HFFc6 (cell line): ENCODE results near the gene RBM34. TPM values are rescaled to one million over a fixed set of nuclear protein-coding genes. Genes with fewer than 3 reads are reported as not detected.

ENCODE experiments used
- DNase-seq: peaks from one replicate; pipeline ENCODE4 v3.0.0-alpha.2; 2018
- H3K27ac Mint-ChIP-seq: 2 replicates; pipeline ENCODE4 v1.8.0; 2020; ENCODE audit warnings: mild to moderate bottlenecking, mixed read lengths
- H3K27me3 Mint-ChIP-seq: 2 replicates; pipeline ENCODE4 v1.8.0; 2021; ENCODE audit warnings: mild to moderate bottlenecking, moderate library complexity, mixed read lengths; ENCODE audit not compliant: insufficient read depth
- H3K36me3 Mint-ChIP-seq: 2 replicates; pipeline ENCODE4 v1.8.0; 2021; ENCODE audit warnings: low read depth, mixed read lengths
- H3K4me1 Mint-ChIP-seq: 2 replicates; pipeline ENCODE4 v1.8.0; 2020; ENCODE audit warnings: low read depth, mixed read lengths
- H3K4me3 Mint-ChIP-seq: 2 replicates; pipeline ENCODE4 v1.8.0; 2020; ENCODE audit warnings: mild to moderate bottlenecking, moderate library complexity, mixed read lengths
- H3K9me3 Mint-ChIP-seq: 2 replicates; pipeline ENCODE4 v1.8.0; 2020; ENCODE audit warnings: mild to moderate bottlenecking, mixed read lengths
- total RNA-seq, 6 experiments: library from RNA; stranded (reverse); fragmentation: NEBNext Ultra II Directional; extraction: Animal tissue kit (Norgen Biotek cat#: 25700); gene quantifications; 2 replicates in 1 of 6; 3 replicates in 5 of 6; pipeline ENCODE4 v1.2.3, GENCODE V29; 2021
- TF ChIP-seq, protein P1 (sequence below): fragments of 200-600 bp; sonication (generic); IDR thresholded peaks from 2 replicates; pipeline ENCODE4 v1.5.0; 2021; ENCODE audit warnings: antibody characterized with exemption, mild to moderate bottlenecking

Gene RBM34
- total RNA-seq, 6 experiments from 2014 or later: 68.6 to 85.2 (median 75.4) TPM

DNA sequence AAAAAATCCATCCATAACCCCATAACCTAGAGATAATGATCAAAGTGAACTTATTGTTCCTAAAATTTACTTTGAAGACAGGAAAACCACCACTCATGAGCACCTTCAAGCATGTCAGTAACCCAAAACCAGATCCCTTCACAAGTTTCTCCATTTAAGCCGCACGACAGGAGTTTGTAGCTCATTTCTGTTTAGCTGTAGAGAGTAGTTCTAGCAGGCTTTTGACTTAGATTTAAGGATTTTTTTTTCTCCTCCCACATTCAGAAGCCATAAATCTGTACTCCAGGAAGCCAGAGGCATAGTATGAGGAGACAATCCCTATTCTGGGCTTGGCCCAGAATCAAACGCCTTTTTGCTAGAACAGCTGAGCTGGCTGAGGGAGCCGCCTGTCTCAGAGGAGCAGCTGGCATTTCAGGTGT, 58.0 kb downstream of the RBM34 start:
- Mint-ChIP-seq H3K4me3 (no peak overlapping the region), H3K27ac (no peak overlapping the region), H3K4me1 (peaks cover 46% of the 10 kb centered on the region), H3K27me3 (no peaks in the 10 kb centered on the region; the same call in 1 of the 2 replicates), H3K9me3 (no peaks in the 10 kb centered on the region), H3K36me3 (peaks cover 11% of the 10 kb centered on the region)
- TF ChIP-seq, protein P1, sequence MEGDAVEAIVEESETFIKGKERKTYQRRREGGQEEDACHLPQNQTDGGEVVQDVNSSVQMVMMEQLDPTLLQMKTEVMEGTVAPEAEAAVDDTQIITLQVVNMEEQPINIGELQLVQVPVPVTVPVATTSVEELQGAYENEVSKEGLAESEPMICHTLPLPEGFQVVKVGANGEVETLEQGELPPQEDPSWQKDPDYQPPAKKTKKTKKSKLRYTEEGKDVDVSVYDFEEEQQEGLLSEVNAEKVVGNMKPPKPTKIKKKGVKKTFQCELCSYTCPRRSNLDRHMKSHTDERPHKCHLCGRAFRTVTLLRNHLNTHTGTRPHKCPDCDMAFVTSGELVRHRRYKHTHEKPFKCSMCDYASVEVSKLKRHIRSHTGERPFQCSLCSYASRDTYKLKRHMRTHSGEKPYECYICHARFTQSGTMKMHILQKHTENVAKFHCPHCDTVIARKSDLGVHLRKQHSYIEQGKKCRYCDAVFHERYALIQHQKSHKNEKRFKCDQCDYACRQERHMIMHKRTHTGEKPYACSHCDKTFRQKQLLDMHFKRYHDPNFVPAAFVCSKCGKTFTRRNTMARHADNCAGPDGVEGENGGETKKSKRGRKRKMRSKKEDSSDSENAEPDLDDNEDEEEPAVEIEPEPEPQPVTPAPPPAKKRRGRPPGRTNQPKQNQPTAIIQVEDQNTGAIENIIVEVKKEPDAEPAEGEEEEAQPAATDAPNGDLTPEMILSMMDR: no peak
- DNase-seq: no peak

DNA sequence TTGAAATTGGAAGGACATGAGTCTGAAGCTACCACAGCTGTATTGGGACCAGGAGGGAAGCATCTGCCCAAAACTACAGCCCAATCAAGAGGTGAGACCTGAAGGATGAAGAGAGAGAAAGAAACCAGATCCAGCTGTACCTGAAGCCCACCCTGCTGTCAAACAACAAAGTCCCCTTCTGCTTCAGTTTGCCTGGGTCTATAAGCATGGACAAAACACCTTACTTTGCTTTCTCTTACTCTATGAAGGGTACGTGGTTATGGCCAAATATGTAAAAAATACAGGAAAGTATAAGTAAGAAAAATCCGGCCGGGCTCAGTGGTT, 58.8 kb downstream of the RBM34 start:
- TF ChIP-seq, protein P1: no peak
- no peaks in the 10 kb centered on the region for H3K9me3 Mint-ChIP-seq
- no peak for DNase-seq
- H3K4me1 Mint-ChIP-seq: peaks cover 43% of the 10 kb centered on the region
- H3K4me3 Mint-ChIP-seq: no peak overlapping the region
- H3K27ac Mint-ChIP-seq: no peak overlapping the region
- H3K27me3 Mint-ChIP-seq: no peaks in the 10 kb centered on the region; the same call in 1 of the 2 replicates
- H3K36me3 Mint-ChIP-seq: peaks cover 6% of the 10 kb centered on the region; the same call in 1 of the 2 replicates

DNA sequence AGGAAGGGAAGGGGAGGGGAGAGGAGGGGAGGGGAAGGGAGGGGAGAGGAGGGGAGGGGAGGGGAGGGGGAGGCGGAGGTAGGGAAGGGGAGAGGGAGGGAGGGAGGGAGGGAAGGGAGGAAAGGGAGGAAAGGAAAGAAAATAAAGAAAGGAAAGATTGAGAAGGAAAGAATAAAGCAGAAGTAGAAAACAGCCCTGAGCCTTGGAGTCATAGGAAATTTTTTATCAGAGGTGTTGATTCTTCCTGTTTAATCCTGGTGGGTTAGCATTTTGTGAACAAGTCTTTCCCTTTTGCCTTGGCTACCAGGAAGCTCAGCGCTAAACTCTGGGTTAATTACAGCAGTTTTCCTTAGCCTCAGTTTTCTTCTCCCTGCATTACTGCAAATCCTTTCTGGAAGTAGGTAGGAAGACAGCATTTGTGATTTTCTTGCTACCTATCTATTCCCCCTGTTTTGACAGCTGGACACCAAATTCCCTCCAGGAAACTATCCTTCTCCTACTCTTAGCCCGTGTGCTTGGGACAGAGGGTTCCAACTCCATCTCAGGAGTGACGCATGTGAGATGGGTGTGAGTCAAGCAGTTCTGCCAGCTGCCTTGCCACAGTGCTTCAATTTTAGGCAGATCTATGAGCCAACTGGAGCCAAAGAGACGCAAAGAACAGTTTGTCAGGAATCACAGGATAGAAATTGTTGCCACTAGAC, 59.3 kb downstream of the RBM34 start:
- Mint-ChIP-seq H3K27ac (no peak overlapping the region), H3K9me3 (no peaks in the 10 kb centered on the region), H3K4me1 (peaks cover 38% of the 10 kb centered on the region), H3K27me3 (no peaks in the 10 kb centered on the region; the same call in 1 of the 2 replicates), H3K4me3 (no peak overlapping the region), H3K36me3 (0 out of 2 replicates have a peak, but pooled peaks cover under 1% of the 10 kb centered on the region)
- DNase-seq: no peak
- TF ChIP-seq, protein P1: no peak

DNA sequence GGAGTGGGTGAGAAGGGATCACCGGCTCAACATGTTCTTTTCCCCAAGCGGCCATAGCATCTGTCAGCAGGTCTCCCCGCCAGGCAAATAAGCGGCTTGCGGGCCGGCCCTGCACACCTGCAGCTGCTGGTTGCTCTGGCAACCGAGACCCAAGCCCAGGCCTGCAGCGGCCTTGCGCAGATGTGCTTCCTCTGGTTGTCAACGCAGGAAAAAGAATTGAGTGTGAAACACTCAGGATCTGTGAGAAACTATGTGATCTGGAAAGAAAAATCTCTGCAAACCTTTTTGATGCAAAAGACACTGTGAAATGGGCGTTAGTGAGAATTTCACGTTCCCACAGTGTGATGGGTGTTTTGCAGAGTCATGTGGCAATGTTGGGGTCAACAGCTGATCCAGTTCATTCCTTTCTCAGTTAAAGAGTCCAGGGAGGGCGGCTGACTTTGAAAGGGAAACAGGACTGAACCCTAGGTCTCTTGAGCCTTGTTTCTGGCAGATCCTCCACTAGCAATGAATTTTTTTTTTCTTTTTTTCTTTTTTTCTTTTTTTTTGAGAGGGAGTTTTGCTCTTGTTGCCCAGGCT, 60.8 kb downstream of the RBM34 start:
- TF ChIP-seq, protein P1: no peak
- Mint-ChIP-seq H3K4me3 (no peak overlapping the region), H3K27ac (no peak overlapping the region), H3K36me3 (no peaks in the 10 kb centered on the region), H3K27me3 (no peaks in the 10 kb centered on the region; the same call in 1 of the 2 replicates), H3K4me1 (peaks cover 33% of the 10 kb centered on the region), H3K9me3 (no peaks in the 10 kb centered on the region)
- DNase-seq: no peak

DNA sequence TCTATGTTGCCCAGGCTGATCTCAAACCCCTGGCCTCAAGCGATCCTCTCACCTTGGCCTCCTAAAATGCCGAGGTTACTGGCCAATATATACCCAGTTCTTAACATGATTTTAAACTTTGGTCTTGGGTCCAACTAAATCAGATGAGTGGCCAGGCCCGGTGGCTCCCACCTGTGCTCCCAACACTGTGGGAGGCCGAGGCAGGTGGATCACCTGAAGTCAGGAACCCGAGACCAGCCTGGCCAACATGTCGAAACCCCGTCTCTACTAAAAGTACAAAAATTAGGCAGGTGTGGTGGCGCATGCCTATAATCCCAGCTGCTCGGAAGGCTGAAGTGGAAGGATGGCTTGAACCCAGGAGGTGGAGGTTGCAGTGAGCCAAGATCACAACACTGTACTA, 62.1 kb downstream of the RBM34 start:
- no peak for DNase-seq
- TF ChIP-seq, protein P1: no peak
- Mint-ChIP-seq H3K27ac (no peak overlapping the region), H3K9me3 (no peaks in the 10 kb centered on the region), H3K4me3 (no peak overlapping the region), H3K27me3 (no peaks in the 10 kb centered on the region; the same call in 1 of the 2 replicates), H3K36me3 (no peaks in the 10 kb centered on the region), H3K4me1 (peaks cover 22% of the 10 kb centered on the region)
